K562 (cell line): ENCODE data around the gene TMEM218.

Experiments
- DNMT1 ChIP-seq: fragments of 450-650 bp; IDR thresholded peaks from 2 replicates; pipeline ENCODE4 v1.6.1; 2016; ENCODE audit warnings: antibody characterized with exemption, mild to moderate bottlenecking
- FOXA1 ChIP-seq: fragments of 450-650 bp; IDR thresholded peaks from 2 replicates; pipeline ENCODE4 v1.6.1; 2016; ENCODE audit warnings: mild to moderate bottlenecking, borderline replicate concordance
- KAT2B ChIP-seq: IDR thresholded peaks from one replicate; pipeline ENCODE4 v1.6.1; 2012; ENCODE audit warnings: low read depth, mild to moderate bottlenecking, control low read depth, inconsistent platforms, low read length, moderate library complexity
- KLF10 ChIP-seq: fragments of 250-450 bp; sonication (Bioruptor Pico); IDR thresholded peaks from 2 replicates; pipeline ENCODE4 v1.6.1; 2021; ENCODE audit warnings: matching md5 sums
- NFIC ChIP-seq: fragments of 450-650 bp; IDR thresholded peaks from 2 replicates; pipeline ENCODE4 v1.6.1; 2017; ENCODE audit warnings: mild to moderate bottlenecking, inconsistent platforms
- POLR2A ChIP-seq: fragments of 450-650 bp; conservative IDR thresholded peaks from 2 replicates; pipeline ENCODE4 v1.6.1; 2016
- STAT5B ChIP-seq: fragments of 250-450 bp; sonication (Bioruptor Pico); IDR thresholded peaks from 2 replicates; pipeline ENCODE4 v1.8.0; 2021; ENCODE audit warnings: mild to moderate bottlenecking, inconsistent platforms
- ZNF124 ChIP-seq: sonication (generic); formaldehyde crosslinking; IDR thresholded peaks from 2 replicates; pipeline ENCODE4 v1.8.1; 2022; ENCODE audit warnings: missing genetic modification reagents
- ZNF143 ChIP-seq: sonication (generic); formaldehyde crosslinking; IDR thresholded peaks from 2 replicates; pipeline ENCODE4 v1.9.0; 2022; ENCODE audit warnings: mild to moderate bottlenecking, missing genetic modification reagents
- TF ChIP-seq, protein P1 (sequence below): fragments of 150-350 bp; conservative IDR thresholded peaks from 2 replicates; pipeline ENCODE4 v1.6.1; 2014; ENCODE audit warnings: low read length
- TF ChIP-seq, protein P2 (sequence below): fragments of 250-450 bp; sonication (Bioruptor Pico); IDR thresholded peaks from 2 replicates; pipeline ENCODE4 v1.6.1; 2021; ENCODE audit warnings: mild to moderate bottlenecking
- TF ChIP-seq, protein P3 (sequence below), 3 experiments: IDR thresholded peaks in 2 of 3; conservative IDR thresholded peaks in 1 of 3; 2 replicates each; pipeline ENCODE4 v1.5.1; 2011 to 2012; ENCODE audit warnings: low read length in 3 of 3, mild to moderate bottlenecking in 3 of 3, control low read depth in 2 of 3, improper control_type of control experiment in 1 of 3, inconsistent platforms in 1 of 3, low read depth in 1 of 3, mixed read lengths in 1 of 3, moderate library complexity in 1 of 3; ENCODE audit not compliant: insufficient read depth in 2 of 3
- TF ChIP-seq, protein P4 (sequence below): sonication (generic); formaldehyde crosslinking; IDR thresholded peaks from 2 replicates; pipeline ENCODE4 v1.8.1; 2023; ENCODE audit warnings: mild to moderate bottlenecking, missing genetic modification reagents
- TF ChIP-seq, protein P5 (sequence below): sonication (generic); formaldehyde crosslinking; IDR thresholded peaks from 2 replicates; pipeline ENCODE4 v1.8.1; 2022; ENCODE audit warnings: missing genetic modification reagents

DNA sequence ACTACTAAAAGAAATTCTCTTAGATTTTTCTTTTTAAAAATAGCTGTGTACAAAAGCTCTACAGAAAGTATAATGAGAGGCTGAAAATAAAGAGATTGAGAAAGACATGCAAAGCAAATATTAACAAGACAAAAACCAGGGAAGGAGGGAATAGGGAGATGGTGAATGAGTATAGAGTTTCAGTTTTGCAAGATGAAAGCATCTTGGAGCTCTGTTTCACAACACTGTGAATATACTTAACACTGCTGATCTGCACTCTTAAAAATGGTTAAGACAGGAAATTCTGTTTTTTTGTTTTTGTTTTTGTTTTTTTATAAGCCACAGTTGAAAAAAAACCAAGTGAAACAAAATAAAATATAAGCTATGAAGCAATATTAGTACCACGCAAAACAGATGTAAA, 5.5 kb downstream of the TMEM218 start:
- TF ChIP-seq, protein P1, sequence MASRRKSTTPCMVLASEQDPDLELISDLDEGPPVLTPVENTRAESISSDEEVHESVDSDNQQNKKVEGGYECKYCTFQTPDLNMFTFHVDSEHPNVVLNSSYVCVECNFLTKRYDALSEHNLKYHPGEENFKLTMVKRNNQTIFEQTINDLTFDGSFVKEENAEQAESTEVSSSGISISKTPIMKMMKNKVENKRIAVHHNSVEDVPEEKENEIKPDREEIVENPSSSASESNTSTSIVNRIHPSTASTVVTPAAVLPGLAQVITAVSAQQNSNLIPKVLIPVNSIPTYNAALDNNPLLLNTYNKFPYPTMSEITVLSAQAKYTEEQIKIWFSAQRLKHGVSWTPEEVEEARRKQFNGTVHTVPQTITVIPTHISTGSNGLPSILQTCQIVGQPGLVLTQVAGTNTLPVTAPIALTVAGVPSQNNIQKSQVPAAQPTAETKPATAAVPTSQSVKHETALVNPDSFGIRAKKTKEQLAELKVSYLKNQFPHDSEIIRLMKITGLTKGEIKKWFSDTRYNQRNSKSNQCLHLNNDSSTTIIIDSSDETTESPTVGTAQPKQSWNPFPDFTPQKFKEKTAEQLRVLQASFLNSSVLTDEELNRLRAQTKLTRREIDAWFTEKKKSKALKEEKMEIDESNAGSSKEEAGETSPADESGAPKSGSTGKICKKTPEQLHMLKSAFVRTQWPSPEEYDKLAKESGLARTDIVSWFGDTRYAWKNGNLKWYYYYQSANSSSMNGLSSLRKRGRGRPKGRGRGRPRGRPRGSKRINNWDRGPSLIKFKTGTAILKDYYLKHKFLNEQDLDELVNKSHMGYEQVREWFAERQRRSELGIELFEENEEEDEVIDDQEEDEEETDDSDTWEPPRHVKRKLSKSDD: no peak
- no peak for TF ChIP-seq DNMT1
- no peak for TF ChIP-seq ZNF143 (CRISPR knock-in tag)
- TF ChIP-seq NFIC: no peak
- TF ChIP-seq, protein P2, sequence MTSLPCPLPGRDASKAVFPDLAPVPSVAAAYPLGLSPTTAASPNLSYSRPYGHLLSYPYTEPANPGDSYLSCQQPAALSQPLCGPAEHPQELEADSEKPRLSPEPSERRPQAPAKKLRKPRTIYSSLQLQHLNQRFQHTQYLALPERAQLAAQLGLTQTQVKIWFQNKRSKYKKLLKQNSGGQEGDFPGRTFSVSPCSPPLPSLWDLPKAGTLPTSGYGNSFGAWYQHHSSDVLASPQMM (CRISPR knock-in tag): no peak
- TF ChIP-seq FOXA1: no peak
- TF ChIP-seq, protein P3, sequence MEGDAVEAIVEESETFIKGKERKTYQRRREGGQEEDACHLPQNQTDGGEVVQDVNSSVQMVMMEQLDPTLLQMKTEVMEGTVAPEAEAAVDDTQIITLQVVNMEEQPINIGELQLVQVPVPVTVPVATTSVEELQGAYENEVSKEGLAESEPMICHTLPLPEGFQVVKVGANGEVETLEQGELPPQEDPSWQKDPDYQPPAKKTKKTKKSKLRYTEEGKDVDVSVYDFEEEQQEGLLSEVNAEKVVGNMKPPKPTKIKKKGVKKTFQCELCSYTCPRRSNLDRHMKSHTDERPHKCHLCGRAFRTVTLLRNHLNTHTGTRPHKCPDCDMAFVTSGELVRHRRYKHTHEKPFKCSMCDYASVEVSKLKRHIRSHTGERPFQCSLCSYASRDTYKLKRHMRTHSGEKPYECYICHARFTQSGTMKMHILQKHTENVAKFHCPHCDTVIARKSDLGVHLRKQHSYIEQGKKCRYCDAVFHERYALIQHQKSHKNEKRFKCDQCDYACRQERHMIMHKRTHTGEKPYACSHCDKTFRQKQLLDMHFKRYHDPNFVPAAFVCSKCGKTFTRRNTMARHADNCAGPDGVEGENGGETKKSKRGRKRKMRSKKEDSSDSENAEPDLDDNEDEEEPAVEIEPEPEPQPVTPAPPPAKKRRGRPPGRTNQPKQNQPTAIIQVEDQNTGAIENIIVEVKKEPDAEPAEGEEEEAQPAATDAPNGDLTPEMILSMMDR (IDR thresholded peaks at IDR 0.05 in 2 of 3, conservative IDR thresholded peaks at IDR 0.05 in 1 of 3; ENCODE audit: insufficient read depth in 2 of 3, low read depth in 1 of 3, low read length in 3 of 3): no peak
- TF ChIP-seq KAT2B: no peak
- no peak for TF ChIP-seq STAT5B (CRISPR knock-in tag)
- TF ChIP-seq ZNF124 (CRISPR knock-in tag): no peak
- TF ChIP-seq, protein P4, sequence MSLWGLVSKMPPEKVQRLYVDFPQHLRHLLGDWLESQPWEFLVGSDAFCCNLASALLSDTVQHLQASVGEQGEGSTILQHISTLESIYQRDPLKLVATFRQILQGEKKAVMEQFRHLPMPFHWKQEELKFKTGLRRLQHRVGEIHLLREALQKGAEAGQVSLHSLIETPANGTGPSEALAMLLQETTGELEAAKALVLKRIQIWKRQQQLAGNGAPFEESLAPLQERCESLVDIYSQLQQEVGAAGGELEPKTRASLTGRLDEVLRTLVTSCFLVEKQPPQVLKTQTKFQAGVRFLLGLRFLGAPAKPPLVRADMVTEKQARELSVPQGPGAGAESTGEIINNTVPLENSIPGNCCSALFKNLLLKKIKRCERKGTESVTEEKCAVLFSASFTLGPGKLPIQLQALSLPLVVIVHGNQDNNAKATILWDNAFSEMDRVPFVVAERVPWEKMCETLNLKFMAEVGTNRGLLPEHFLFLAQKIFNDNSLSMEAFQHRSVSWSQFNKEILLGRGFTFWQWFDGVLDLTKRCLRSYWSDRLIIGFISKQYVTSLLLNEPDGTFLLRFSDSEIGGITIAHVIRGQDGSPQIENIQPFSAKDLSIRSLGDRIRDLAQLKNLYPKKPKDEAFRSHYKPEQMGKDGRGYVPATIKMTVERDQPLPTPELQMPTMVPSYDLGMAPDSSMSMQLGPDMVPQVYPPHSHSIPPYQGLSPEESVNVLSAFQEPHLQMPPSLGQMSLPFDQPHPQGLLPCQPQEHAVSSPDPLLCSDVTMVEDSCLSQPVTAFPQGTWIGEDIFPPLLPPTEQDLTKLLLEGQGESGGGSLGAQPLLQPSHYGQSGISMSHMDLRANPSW: no peak
- TF ChIP-seq, protein P5, sequence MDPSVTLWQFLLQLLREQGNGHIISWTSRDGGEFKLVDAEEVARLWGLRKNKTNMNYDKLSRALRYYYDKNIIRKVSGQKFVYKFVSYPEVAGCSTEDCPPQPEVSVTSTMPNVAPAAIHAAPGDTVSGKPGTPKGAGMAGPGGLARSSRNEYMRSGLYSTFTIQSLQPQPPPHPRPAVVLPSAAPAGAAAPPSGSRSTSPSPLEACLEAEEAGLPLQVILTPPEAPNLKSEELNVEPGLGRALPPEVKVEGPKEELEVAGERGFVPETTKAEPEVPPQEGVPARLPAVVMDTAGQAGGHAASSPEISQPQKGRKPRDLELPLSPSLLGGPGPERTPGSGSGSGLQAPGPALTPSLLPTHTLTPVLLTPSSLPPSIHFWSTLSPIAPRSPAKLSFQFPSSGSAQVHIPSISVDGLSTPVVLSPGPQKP (CRISPR knock-in tag): no peak
- TF ChIP-seq POLR2A: no peak
- TF ChIP-seq KLF10 (CRISPR knock-in tag): no peak
